ENCODE measurements around the gene EDIL3.
"Not testable (repeated sequence)": the region's sequence is repeated elsewhere in the genome, so short reads cannot be mapped to it uniquely, and the experiment has no call there.

Gene EDIL3

GRCh38 chr5:84378420-84378819 is 6.3 kb downstream of the EDIL3 start:
- no peak for DNase-seq (ENCODE audit: low read depth, low spot score)

- DNase-seq (ENCODE audit: low read depth, low spot score), result no peak
Observed at GRCh38 chr5:84376346-84376745, 8.3 kb downstream of the EDIL3 start.

- no peak for DNase-seq (ENCODE audit: low read depth, low spot score)
Observed at GRCh38 chr5:84374568-84374967, 10.1 kb downstream of the EDIL3 start.

- DNase-seq (ENCODE audit: low read depth, low spot score), result no peak
Observed at GRCh38 chr5:84373506-84373905, 11.2 kb downstream of the EDIL3 start.

GRCh38 chr5:84372066-84372695 is 12.5 kb downstream of the EDIL3 start:
- no peak for DNase-seq (ENCODE audit: low read depth, low spot score)

GRCh38 chr5:84370176-84370575 is 14.5 kb downstream of the EDIL3 start:
- no peak for DNase-seq (ENCODE audit: low read depth, low spot score)

- no peak for DNase-seq (ENCODE audit: low read depth, low spot score)
Observed at GRCh38 chr5:84364043-84364442, 20.6 kb downstream of the EDIL3 start.

- DNase-seq (ENCODE audit: low read depth, low spot score), result no peak
Observed at GRCh38 chr5:84362061-84362720, 22.5 kb downstream of the EDIL3 start.

GRCh38 chr5:84361572-84361971 is 23.1 kb downstream of the EDIL3 start:
- DNase-seq (ENCODE audit: low read depth, low spot score), result no peak

- no peak for DNase-seq (ENCODE audit: low read depth, low spot score)
Observed at GRCh38 chr5:84360056-84360455, 24.6 kb downstream of the EDIL3 start.

GRCh38 chr5:84354101-84354500 is 30.6 kb downstream of the EDIL3 start:
- DNase-seq (ENCODE audit: low read depth, low spot score), result no peak

GRCh38 chr5:84344788-84345187 is 39.9 kb downstream of the EDIL3 start:
- no peak for DNase-seq (ENCODE audit: low read depth, low spot score)

- no peak for DNase-seq (ENCODE audit: low read depth, low spot score)
Observed at GRCh38 chr5:84343171-84343570, 41.5 kb downstream of the EDIL3 start.

GRCh38 chr5:84332106-84332505 is 52.6 kb downstream of the EDIL3 start:
- no peak for DNase-seq (ENCODE audit: low read depth, low spot score)

- DNase-seq (ENCODE audit: low read depth, low spot score), result no peak
Observed at GRCh38 chr5:84327591-84327990, 57.1 kb downstream of the EDIL3 start.

GRCh38 chr5:84322646-84323045 is 62.0 kb downstream of the EDIL3 start:
- DNase-seq (ENCODE audit: low read depth, low spot score), result no peak

GRCh38 chr5:84317826-84318225 is 66.9 kb downstream of the EDIL3 start:
- DNase-seq (ENCODE audit: low read depth, low spot score), result not testable (repeated sequence)

GRCh38 chr5:84312280-84312679 is 72.4 kb downstream of the EDIL3 start:
- not testable (repeated sequence) for DNase-seq (ENCODE audit: low read depth, low spot score)

- DNase-seq (ENCODE audit: low read depth, low spot score), result not testable (repeated sequence)
Observed at GRCh38 chr5:84309850-84310249, 74.8 kb downstream of the EDIL3 start.

GRCh38 chr5:84306601-84307000 is 78.1 kb downstream of the EDIL3 start:
- no peak for DNase-seq (ENCODE audit: low read depth, low spot score)

- DNase-seq (ENCODE audit: low read depth, low spot score), result no peak
Observed at GRCh38 chr5:84304599-84304998, 80.1 kb downstream of the EDIL3 start.

GRCh38 chr5:84303315-84303714 is 81.4 kb downstream of the EDIL3 start:
- no peak for DNase-seq (ENCODE audit: low read depth, low spot score)

GRCh38 chr5:84301535-84301934 is 83.1 kb downstream of the EDIL3 start:
- DNase-seq (ENCODE audit: low read depth, low spot score), result no peak

- no peak for DNase-seq (ENCODE audit: low read depth, low spot score)
Observed at GRCh38 chr5:84299959-84300358, 84.7 kb downstream of the EDIL3 start.
